ENCODE data around the gene STK33. TPM values are rescaled to one million over a fixed set of nuclear protein-coding genes. Genes with fewer than 3 reads are reported as not detected.

Gene STK33
- 1.1 and 3.8 TPM in 2 replicates for total RNA-seq (ENCODE audit: low replicate concordance)

DNA sequence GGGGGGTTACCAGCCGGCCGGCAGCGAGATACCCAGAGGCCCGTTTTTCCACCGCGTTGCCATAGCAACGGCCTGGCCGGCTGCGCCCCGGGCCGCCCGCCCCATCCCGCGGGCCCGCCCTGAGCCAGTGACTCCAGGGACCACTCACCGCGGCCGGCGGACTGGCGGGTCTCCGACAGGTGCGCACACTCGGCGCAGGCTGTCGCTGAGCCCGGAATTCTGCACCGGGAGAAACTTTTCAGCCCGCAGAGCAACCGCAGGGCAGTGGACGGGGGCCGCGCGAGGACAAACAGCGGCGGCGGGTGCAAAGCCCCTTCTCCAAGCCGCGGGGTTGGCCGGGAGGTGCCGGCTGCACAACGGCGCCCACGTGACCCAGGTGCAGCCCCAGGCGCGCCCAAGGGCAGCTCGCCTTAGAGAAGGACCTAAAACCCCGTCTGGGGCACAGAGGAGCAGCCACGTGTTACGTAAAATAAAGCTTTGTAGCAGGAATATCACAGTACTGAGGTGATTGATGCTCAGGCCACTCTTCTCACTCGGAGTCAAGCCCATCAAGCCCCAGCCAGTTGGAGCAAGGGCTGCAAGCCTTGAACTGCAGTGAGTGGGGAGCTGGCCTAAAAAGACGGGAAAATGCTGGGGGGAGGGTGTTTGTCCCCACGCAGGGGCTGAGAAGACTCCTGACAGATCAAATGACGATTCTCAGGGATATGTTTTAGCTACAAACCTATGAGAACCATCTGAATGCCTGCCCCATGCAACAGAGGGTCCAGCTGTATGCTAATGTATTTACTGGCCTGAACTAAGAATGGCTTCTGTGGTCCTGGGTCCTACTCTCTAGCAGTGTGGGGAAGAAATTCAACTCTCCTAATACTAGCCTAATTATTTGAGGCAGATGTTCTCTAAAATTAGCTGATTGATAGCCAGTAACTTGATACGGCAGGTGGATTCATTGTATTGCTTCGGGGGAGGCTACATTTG, at the start of gene STK33:
Gene STK33 (minus strand): TSS at position 294 of the 975 bp plus-strand sequence. CDS start 119,323 bp downstream, outside the sequence.
- TF ChIP-seq, protein P1, sequence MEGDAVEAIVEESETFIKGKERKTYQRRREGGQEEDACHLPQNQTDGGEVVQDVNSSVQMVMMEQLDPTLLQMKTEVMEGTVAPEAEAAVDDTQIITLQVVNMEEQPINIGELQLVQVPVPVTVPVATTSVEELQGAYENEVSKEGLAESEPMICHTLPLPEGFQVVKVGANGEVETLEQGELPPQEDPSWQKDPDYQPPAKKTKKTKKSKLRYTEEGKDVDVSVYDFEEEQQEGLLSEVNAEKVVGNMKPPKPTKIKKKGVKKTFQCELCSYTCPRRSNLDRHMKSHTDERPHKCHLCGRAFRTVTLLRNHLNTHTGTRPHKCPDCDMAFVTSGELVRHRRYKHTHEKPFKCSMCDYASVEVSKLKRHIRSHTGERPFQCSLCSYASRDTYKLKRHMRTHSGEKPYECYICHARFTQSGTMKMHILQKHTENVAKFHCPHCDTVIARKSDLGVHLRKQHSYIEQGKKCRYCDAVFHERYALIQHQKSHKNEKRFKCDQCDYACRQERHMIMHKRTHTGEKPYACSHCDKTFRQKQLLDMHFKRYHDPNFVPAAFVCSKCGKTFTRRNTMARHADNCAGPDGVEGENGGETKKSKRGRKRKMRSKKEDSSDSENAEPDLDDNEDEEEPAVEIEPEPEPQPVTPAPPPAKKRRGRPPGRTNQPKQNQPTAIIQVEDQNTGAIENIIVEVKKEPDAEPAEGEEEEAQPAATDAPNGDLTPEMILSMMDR (IDR thresholded peaks at IDR 0.05; ENCODE audit: insufficient read depth, low read length), result no peak
- H3K4me3 ChIP-seq (ENCODE audit: low read depth, low read length), result peak within 1 kb of the TSS; percentile 61
- no peak for DNase-seq (ENCODE audit: low read depth)

DNA sequence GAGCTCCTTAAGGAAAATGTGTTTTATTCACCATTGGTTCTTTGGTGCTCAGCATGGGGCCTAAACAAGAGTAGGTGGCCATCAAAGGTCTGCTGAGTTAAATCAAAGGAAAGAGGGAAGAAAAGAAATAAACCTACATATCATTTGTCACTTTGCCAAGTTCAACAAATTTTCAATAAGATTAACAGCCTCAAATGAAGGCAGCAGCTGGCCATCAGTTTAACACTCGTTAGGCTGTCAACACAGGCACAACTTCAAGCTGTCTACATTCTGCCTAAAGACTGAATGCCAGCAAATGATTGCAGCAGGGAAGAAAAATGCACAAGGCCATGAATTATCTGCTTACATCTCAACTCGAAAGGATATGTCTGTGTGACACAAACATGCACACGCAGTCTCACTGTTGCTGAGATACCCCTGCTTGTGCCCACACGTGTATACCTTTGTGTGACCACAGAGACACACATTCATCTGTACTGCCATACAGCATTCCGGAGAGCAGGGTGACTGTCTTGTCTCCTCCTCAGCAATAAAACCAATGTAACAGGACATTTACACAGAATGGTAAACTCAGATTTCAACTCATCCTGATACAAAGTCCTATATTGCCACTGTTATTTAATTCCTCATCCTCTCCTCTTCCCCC, 48.3 kb upstream of the STK33 start:
- no peak overlapping the region for H3K4me3 ChIP-seq (ENCODE audit: low read depth, low read length)
- no peak for DNase-seq (ENCODE audit: low read depth)
- TF ChIP-seq, protein P1 (IDR thresholded peaks at IDR 0.05; ENCODE audit: insufficient read depth, low read length), result no peak

DNA sequence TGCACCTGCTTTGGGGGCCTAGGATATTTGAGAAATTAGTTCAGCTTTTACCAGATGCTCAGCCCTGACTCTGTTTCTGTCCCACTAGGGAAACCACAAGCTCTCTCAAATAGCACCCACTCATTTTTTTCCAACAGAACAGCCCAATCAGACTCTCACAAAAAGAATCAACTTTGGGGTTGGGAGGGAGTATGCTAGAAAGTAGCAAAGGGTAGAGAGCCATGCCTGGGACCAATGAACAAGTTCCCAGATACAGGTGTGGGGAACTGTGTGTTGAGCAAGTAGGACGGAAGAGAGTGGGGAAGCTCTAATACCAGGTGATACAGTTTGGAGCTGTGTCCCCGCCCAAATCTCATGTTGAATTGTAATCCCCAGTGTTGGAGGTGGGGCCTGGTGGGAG, 47.3 kb upstream of the STK33 start:
- TF ChIP-seq, protein P1 (IDR thresholded peaks at IDR 0.05; ENCODE audit: insufficient read depth, low read length), result no peak
- no peak for DNase-seq (ENCODE audit: low read depth)

DNA sequence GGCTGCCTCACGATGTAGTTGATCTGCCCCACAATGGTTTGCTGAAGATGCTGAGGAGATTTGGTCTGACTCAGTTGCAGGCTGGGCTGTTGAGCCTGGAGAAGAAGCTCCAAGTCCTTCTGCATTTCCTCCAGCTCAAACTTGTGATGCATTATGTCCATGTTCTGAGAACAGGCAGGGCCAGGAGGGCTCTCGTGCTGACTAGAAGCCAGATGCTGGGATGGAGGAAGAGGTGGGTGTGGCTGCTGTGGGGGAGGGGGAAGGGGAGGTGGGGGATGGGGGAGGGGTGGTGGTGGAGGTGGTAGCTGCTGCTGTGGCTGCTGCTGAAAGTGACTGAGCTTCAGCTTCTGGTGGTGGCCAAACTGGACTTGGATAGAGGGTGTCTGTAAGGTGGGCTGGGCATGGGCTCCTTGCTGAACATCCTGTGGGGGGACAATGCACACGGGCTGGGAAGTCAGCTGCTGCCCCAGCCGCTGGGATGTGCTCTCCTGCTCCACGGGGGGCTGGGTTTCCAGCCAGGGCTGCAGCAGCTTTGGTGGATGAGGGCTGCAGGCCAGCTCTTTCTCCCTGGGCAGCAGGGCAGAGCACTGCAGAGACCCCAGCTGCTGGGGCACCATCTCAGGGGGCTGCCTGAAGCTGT, 46.4 kb upstream of the STK33 start:
- H3K4me3 ChIP-seq (ENCODE audit: low read depth, low read length), result no peak overlapping the region
- TF ChIP-seq, protein P1 (IDR thresholded peaks at IDR 0.05; ENCODE audit: insufficient read depth, low read length), result no peak
- DNase-seq (ENCODE audit: low read depth), result no peak

More for the DNA sequence above, 47.3 kb upstream of the STK33 start:
- H3K4me3 ChIP-seq (ENCODE audit: low read depth, low read length), result no peak overlapping the region

- TF ChIP-seq, protein P1 (IDR thresholded peaks at IDR 0.05; ENCODE audit: insufficient read depth, low read length), result no peak
- H3K4me3 ChIP-seq (ENCODE audit: low read depth, low read length), result no peak overlapping the region
- DNase-seq (ENCODE audit: low read depth), result no peak
These were observed 45.6 kb upstream of the STK33 start for GRCh38 chr11:8639655-8640054.

DNA sequence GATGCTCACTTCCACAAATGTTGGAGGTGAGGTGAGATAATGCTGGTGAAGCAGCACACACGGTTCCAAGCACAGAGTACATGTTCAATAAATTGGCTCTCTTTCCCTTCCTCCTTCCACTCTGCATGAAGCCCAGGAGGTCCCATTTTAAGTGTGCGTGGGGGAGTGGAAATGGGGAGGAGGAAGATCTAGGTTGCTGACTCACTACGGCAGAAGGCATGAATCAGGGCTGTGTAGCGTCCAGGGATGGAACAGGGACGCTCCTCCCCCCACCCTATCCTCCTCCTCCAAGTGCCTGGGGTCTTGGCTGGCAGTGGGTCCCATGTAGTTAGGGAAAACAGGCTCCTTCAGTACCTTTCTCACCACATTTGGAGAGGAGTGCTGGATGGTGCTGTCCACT, 44.3 kb upstream of the STK33 start:
- DNase-seq (ENCODE audit: low read depth), result peak; percentile 4
- TF ChIP-seq, protein P1 (IDR thresholded peaks at IDR 0.05; ENCODE audit: insufficient read depth, low read length), result no peak
- H3K4me3 ChIP-seq (ENCODE audit: low read depth, low read length), result no peak overlapping the region
